Activated naive CD4-positive, alpha-beta T cell treated with anti-CD3 and anti-CD28 coated beads for 36 hours (primary cell): ENCODE measurements around the gene C11orf68. TPM values are rescaled to one million over a fixed set of nuclear protein-coding genes. Genes with fewer than 3 reads are reported as not detected.

Experiments
- CTCF ChIA-PET: fragments of 350-600 bp; sonication (Branson Sonifier 250); formaldehyde crosslinking; loops from one replicate; lab custom pipeline; 2021; ENCODE audit warnings: antibody characterized with exemption; lab: Charles Lee
- DNase-seq: peaks from one replicate; pipeline ENCODE4 v3.0.0-alpha.2; 2020
- H3K27ac Mint-ChIP-seq: one replicate; pipeline ENCODE4 v1.8.0; 2021; ENCODE audit warnings: mild to moderate bottlenecking, mixed read lengths
- H3K27me3 Mint-ChIP-seq: one replicate; pipeline ENCODE4 v1.8.0; 2021; ENCODE audit warnings: low read depth, mixed read lengths
- H3K36me3 Mint-ChIP-seq: one replicate; pipeline ENCODE4 v1.8.0; 2021; ENCODE audit warnings: low read depth, mixed read lengths
- H3K4me1 Mint-ChIP-seq: one replicate; pipeline ENCODE4 v1.8.0; 2021; ENCODE audit warnings: low read depth, mixed read lengths
- H3K4me3 Mint-ChIP-seq: one replicate; pipeline ENCODE4 v1.8.0; 2021; ENCODE audit warnings: mild to moderate bottlenecking, moderate library complexity, mixed read lengths
- H3K9me3 Mint-ChIP-seq: one replicate; pipeline ENCODE4 v1.8.0; 2021; ENCODE audit warnings: mixed read lengths
- intact Hi-C: fragments of 100-400 bp; cut with micrococcal nuclease; formaldehyde crosslinking; loops from one replicate; pipeline ENCODE4 v1.15.1; 2023
- total RNA-seq, 2 experiments: library from RNA; stranded (reverse); gene quantifications; one replicate each; pipeline ENCODE4 v1.2.3, GENCODE V29; 2021

Gene C11orf68
- total RNA-seq, 2 experiments from 2014 or later = 20.0 to 21.9 TPM

GRCh38 chr11:65941720-65942310 lies 23.0 kb upstream of the C11orf68 start:
- CTCF ChIA-PET = no interaction called here
- Mint-ChIP-seq H3K27me3 (no peaks in the 10 kb centered on the region), H3K4me3 (no peak overlapping the region), H3K9me3 (no peaks in the 10 kb centered on the region), H3K36me3 (no peaks in the 10 kb centered on the region), H3K4me1 (no peaks in the 10 kb centered on the region), H3K27ac (no peak overlapping the region)
- no peak for DNase-seq
- intact Hi-C loops = no loop called here

DNA sequence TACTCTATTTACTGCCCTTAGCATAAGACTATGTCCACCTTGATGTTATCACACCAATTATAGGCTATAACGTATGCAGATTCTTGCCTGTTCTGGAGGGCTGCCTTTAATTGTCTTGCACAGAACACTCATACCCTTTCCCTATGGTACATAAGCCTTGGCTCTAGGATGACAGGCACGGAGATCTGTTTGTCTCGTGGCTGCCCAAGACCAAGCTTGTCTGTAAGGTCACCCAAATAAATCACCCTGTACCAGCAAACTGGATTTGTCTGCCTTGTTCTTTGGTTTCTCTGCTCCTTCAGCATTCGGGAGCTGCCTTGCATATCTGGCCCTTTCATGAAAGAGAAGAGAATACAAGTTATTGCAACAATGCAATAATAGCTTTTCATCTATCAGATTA lies 18.9 kb upstream of the C11orf68 start:
- CTCF ChIA-PET = interaction anchor here (0.8 kb wide), 1 partner anchor 10 kb away, joined by 3 read pairs; no protein-coding TSS in a partner anchor
- intact Hi-C loops = no loop called here
- H3K9me3 Mint-ChIP-seq = no peaks in the 10 kb centered on the region
- H3K4me3 Mint-ChIP-seq = no peak overlapping the region
- no peaks in the 10 kb centered on the region for H3K36me3 Mint-ChIP-seq
- H3K27ac Mint-ChIP-seq = no peak overlapping the region
- H3K4me1 Mint-ChIP-seq = no peaks in the 10 kb centered on the region
- DNase-seq = no peak
- no peaks in the 10 kb centered on the region for H3K27me3 Mint-ChIP-seq

DNA sequence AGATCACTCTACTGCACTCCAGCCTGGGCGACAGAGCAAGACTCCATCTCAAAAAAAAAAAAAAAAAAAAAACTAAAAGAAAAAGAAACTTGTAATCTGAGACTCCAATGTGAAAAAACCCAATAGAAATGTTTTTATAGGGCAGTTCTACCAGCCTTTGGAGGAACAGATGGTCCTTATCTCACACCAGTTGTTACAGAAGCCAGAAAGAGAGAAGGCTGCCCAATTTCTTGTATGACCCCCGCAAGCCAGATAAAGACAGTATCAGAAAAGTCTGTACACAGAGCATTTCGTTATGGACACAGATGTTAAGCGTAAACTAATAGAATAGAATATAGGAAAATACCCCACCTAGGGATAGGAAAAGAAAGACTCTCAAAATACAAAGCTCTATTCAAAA lies 15.2 kb upstream of the C11orf68 start:
- Mint-ChIP-seq H3K4me1 (peaks cover 8% of the 10 kb centered on the region), H3K4me3 (no peak overlapping the region), H3K27me3 (no peaks in the 10 kb centered on the region), H3K36me3 (no peaks in the 10 kb centered on the region), H3K27ac (no peak overlapping the region), H3K9me3 (no peaks in the 10 kb centered on the region)
- DNase-seq = no peak
- intact Hi-C loops = no loop called here
- CTCF ChIA-PET = interaction anchor here (0.6 kb wide), 2 partner anchors 43 to 86 kb away, joined by 3 to 5 read pairs; no protein-coding TSS in a partner anchor

DNA sequence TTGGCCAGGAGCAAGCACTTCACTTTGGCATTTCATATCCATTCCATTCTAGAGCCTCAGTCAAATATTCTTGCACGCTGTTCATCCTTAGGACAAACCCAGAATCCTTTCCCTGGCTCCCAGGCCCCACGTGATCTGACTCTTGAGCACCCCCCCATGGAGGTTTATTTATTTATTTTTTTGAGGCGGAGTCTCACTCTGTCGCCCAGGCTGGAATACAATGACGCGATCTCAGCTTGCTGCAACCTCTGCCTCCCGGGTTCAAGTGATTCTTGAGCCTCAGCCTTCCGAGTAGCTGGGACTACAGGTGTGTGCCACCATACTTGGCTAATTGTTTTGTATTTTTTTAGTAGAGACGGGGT lies 13.7 kb upstream of the C11orf68 start:
- intact Hi-C loops = no loop called here
- CTCF ChIA-PET = interaction anchor here (1.1 to 2.2 kb wide), 4 partner anchors 17 to 48 kb away, joined by 3 to 12 read pairs (median 8); partner anchors contain the start of gene CCDC85B

GRCh38 chr11:65931773-65932557 lies 13.1 kb upstream of the C11orf68 start:
- Mint-ChIP-seq H3K9me3 (no peaks in the 10 kb centered on the region), H3K4me1 (peaks cover 27% of the 10 kb centered on the region), H3K27ac (no peak overlapping the region), H3K4me3 (no peak overlapping the region), H3K27me3 (no peaks in the 10 kb centered on the region), H3K36me3 (no peaks in the 10 kb centered on the region)
- intact Hi-C loops = no loop called here
- DNase-seq = no peak
- CTCF ChIA-PET = interaction anchor here (1.1 to 2.2 kb wide), 3 partner anchors 16 to 47 kb away, joined by 7 to 12 read pairs (median 8); partner anchors contain the start of gene CCDC85B

More for the DNA sequence above, 13.7 kb upstream of the C11orf68 start:
- DNase-seq = no peak
- H3K27me3 Mint-ChIP-seq = no peaks in the 10 kb centered on the region
- no peak overlapping the region for H3K27ac Mint-ChIP-seq
- no peak overlapping the region for H3K4me3 Mint-ChIP-seq
- peaks cover 22% of the 10 kb centered on the region for H3K4me1 Mint-ChIP-seq
- no peaks in the 10 kb centered on the region for H3K36me3 Mint-ChIP-seq
- H3K9me3 Mint-ChIP-seq = no peaks in the 10 kb centered on the region

- peak overlapping the region; percentile 97 for H3K27ac Mint-ChIP-seq
- intact Hi-C loops = loop anchor here (1.0 kb wide), 3 partner anchors 28 to 38 kb away; partner anchors contain the start of genes CCDC85B and SART1
- peak; percentile 36 for DNase-seq
- no peaks in the 10 kb centered on the region for H3K36me3 Mint-ChIP-seq
- no peaks in the 10 kb centered on the region for H3K27me3 Mint-ChIP-seq
- no peaks in the 10 kb centered on the region for H3K9me3 Mint-ChIP-seq
- CTCF ChIA-PET = interaction anchor here (0.8 to 1.2 kb wide), 3 partner anchors 9 to 44 kb away, joined by 3 to 6 read pairs (median 3); no protein-coding TSS in a partner anchor
- peaks cover 28% of the 10 kb centered on the region for H3K4me1 Mint-ChIP-seq
- peak overlapping the region; percentile 68 for H3K4me3 Mint-ChIP-seq
These were observed 9.8 kb upstream of the C11orf68 start for GRCh38 chr11:65928667-65929066.

DNA sequence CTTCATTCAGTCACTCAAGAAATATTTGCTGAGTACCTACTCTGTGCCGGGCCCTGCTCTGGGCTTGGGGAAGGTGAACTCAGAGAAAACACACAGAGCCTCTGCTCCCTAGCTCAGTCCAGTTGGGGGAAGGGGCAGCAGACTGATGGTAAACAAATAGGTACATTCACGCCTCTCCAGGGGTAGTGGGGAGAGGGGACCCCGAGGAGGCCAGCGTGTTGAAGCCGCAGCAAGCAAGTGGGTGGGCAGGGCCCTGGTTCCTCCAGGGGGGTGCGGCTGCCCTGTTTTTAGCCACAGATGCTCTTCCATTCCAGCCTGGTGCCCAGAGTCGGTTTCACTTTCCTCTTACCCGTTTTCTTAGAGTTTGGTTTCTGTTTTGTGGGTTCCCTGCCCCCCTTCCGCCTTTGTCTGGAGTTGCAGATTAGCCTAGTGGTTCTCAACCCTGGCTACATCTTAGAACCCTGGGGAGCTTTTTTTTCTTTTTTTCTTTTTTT lies 9.1 kb upstream of the C11orf68 start:
- peak; percentile 91 for DNase-seq
- peaks cover 4% of the 10 kb centered on the region for H3K36me3 Mint-ChIP-seq
- H3K4me3 Mint-ChIP-seq = peak overlapping the region; percentile 68
- no peaks in the 10 kb centered on the region for H3K9me3 Mint-ChIP-seq
- CTCF ChIA-PET = interaction anchor here (0.8 to 1.2 kb wide), 2 partner anchors 10 to 41 kb away, joined by 3 read pairs; no protein-coding TSS in a partner anchor
- intact Hi-C loops = loop anchor here (1.0 kb wide), 3 partner anchors 28 to 38 kb away; partner anchors contain the start of genes CCDC85B and SART1
- peak overlapping the region; percentile 97 for H3K27ac Mint-ChIP-seq
- H3K27me3 Mint-ChIP-seq = no peaks in the 10 kb centered on the region
- peaks cover 30% of the 10 kb centered on the region for H3K4me1 Mint-ChIP-seq

DNA sequence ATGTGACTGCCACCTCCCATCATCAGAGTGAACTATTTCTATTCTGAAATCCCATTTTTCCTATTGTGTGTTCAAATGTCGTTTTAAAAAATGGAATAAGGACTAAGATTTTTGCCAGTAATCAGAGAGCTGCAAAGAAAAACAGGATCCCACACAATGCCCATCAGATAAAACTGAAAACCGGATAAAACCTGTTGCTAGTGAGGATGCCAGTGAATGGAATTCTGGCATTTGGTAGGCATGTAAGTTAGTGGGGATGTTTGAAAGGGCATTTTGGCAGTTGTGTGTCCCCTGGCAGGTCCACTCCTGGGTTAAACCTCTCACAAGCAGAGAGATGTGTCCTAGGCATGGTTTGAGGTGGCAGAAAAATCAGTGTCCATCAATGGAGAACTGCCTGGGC lies 6.5 kb upstream of the C11orf68 start:
- Mint-ChIP-seq H3K27me3 (no peaks in the 10 kb centered on the region), H3K27ac (no peak overlapping the region), H3K4me1 (peaks cover 32% of the 10 kb centered on the region), H3K36me3 (peaks cover 7% of the 10 kb centered on the region), H3K4me3 (no peak overlapping the region), H3K9me3 (no peaks in the 10 kb centered on the region)
- CTCF ChIA-PET = interaction anchor here (1.5 kb wide), 1 partner anchor 41 kb away, joined by 4 read pairs; no protein-coding TSS in a partner anchor
- intact Hi-C loops = no loop called here
- DNase-seq = no peak

DNA sequence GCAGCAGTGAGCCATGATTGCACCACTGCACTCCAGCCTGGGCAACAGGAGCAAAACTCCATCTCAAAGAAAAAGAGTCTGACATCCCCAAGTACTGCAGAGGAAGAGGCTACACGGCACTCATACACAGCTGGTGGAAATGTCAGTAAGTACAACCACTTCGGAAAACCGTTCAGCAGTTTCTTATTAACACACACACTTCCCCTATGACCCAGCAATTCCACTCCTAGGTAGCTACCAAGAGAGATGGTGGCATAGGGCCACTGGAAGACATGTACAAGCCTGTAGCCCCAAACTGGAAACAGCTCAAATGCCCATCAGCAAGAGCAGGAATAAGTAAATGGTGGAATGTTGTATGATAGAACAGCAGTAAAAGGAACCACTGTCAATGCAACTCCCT lies 3.7 kb upstream of the C11orf68 start:
- Mint-ChIP-seq H3K4me1 (peaks cover 27% of the 10 kb centered on the region), H3K27ac (no peak overlapping the region), H3K9me3 (no peaks in the 10 kb centered on the region), H3K4me3 (no peak overlapping the region), H3K27me3 (no peaks in the 10 kb centered on the region), H3K36me3 (peaks cover 8% of the 10 kb centered on the region)
- DNase-seq = no peak
- CTCF ChIA-PET = interaction anchor here (0.6 to 1.5 kb wide), 4 partner anchors 31 to 99 kb away, joined by 3 to 7 read pairs (median 4); partner anchors contain the start of gene FIBP
- intact Hi-C loops = no loop called here

DNA sequence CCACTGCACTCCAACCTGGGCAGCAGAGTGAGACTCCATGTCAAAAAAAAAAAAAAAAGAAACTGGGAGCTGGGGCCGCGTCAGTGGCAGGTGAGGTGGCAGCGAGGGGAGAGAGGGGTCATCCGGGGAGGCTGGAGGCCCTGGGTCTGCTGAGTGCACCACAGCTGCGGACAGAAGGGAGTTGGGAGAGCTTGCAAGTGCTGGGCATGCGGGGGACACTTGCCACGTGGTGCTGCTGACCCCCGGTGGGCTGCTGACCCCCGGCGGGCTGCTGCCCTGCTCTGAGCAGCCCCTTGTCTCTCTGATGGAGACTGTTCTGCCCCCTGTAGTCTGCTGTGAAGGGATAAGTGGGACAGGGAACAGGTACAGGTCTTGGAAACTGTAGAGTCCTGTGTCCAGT lies 3.0 kb upstream of the C11orf68 start:
- CTCF ChIA-PET = interaction anchor here (0.6 to 1.5 kb wide), 2 partner anchors 68 to 100 kb away, joined by 4 read pairs; no protein-coding TSS in a partner anchor
- Mint-ChIP-seq H3K27me3 (no peaks in the 10 kb centered on the region), H3K9me3 (no peaks in the 10 kb centered on the region), H3K4me1 (peaks cover 26% of the 10 kb centered on the region), H3K27ac (peak overlapping the region; percentile 57), H3K4me3 (no peak overlapping the region), H3K36me3 (peaks cover 8% of the 10 kb centered on the region)
- no peak for DNase-seq
- intact Hi-C loops = no loop called here

DNA sequence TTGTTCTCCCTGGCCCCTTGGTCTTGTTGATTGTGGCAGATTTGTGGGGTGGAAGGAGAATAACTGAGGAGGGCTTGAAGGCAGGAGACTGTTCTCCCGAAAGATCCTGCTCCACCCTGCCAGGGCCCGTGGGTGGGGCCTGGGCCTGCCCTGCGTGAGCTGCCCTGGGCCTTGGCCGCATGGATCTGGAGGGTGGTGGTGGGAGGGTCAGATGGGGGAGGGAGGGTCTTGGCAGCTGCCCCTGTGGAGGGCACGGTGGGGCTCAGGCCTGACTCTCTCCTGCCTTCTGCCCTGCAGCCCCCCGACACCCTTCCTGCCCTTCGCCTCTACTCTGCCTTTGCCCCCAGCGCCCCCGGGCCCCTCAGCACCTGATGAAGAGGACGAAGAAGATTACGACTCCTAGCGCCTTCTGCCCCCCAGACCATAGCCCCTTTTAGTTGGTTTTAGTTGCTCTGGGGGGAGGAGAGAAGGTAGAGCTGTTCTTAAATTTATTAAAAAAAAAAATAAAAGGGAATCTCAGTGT lies 2.2 kb upstream of the C11orf68 start:
- Mint-ChIP-seq H3K36me3 (peaks cover 8% of the 10 kb centered on the region), H3K9me3 (no peaks in the 10 kb centered on the region), H3K4me3 (peak overlapping the region; percentile 93), H3K27me3 (no peaks in the 10 kb centered on the region), H3K4me1 (peaks cover 31% of the 10 kb centered on the region), H3K27ac (no peak overlapping the region)
- DNase-seq = no peak
- intact Hi-C loops = no loop called here
- CTCF ChIA-PET = interaction anchor here (1.5 kb wide), 1 partner anchor 101 kb away, joined by 4 read pairs; no protein-coding TSS in a partner anchor

GRCh38 chr11:65920372-65920802 lies 1.5 kb upstream of the C11orf68 start:
- H3K9me3 Mint-ChIP-seq = no peaks in the 10 kb centered on the region
- H3K4me3 Mint-ChIP-seq = peak overlapping the region; percentile 93
- no peaks in the 10 kb centered on the region for H3K27me3 Mint-ChIP-seq
- no peak overlapping the region for H3K27ac Mint-ChIP-seq
- intact Hi-C loops = no loop called here
- peaks cover 32% of the 10 kb centered on the region for H3K4me1 Mint-ChIP-seq
- DNase-seq = no peak
- peaks cover 8% of the 10 kb centered on the region for H3K36me3 Mint-ChIP-seq
- CTCF ChIA-PET = no interaction called here
